ENCODE measurements around the gene ATAD2B. TPM values are rescaled to one million over a fixed set of nuclear protein-coding genes. Genes with fewer than 3 reads are reported as not detected.

ATAD2B gene
- total and polyA plus RNA-seq, 2 donors (not counting 1 experiment from before 2014, with no cell fraction given), result 3.6 to 11.4 TPM

GRCh38 chr2:23803264-23803964 is 123.5 kb downstream of the ATAD2B start:
- no peak overlapping the region for H2AFZ ChIP-seq (ENCODE audit: low read length)
- DNase-seq (ENCODE audit: low read depth in 2 of 2), result peak; percentile 74 to 75
- no peak overlapping the region for H3K9ac ChIP-seq (ENCODE audit: insufficient read depth, low read length)
- no peaks in the 10 kb centered on the region for H4K20me1 ChIP-seq (ENCODE audit: control insufficient read depth, extremely low read depth, insufficient read depth, low read length)
- no peaks in the 10 kb centered on the region for H3K79me2 ChIP-seq (ENCODE audit: control insufficient read depth, insufficient read depth, low read length)
- H3K4me1 ChIP-seq (ENCODE audit: control insufficient read depth, extremely low read depth, insufficient read depth, low read length), result peaks cover 6% of the 10 kb centered on the region
- no peak overlapping the region for H3K4me3 ChIP-seq (replicated peaks in 1 of 4; ENCODE audit: control extremely low read depth in 1 of 4, insufficient read depth in 1 of 4, low read depth in 3 of 4, low read length in 4 of 4)
- H3K27me3 ChIP-seq (ENCODE audit: control insufficient read depth, insufficient read depth, low read length), result no peaks in the 10 kb centered on the region
- no peak for TF ChIP-seq EZH2 (IDR thresholded peaks at IDR 0.05; ENCODE audit: low read length, missing control alignments)
- TF ChIP-seq CTCF (conservative IDR thresholded peaks at IDR 0.05 in 1 of 2, IDR thresholded peaks at IDR 0.05 in 1 of 2; ENCODE audit: low read depth in 1 of 2, low read length in 2 of 2), result no peak
- H3K4me2 ChIP-seq (ENCODE audit: extremely low read depth, insufficient read depth, low read length), result peak overlapping the region; percentile 60
- no peaks in the 10 kb centered on the region for H3K9me3 ChIP-seq (ENCODE audit: control insufficient read depth, insufficient read depth, low read depth, low read length)
- H3K27ac ChIP-seq (ENCODE audit: insufficient read depth, low read length), result no peak overlapping the region
- H3K36me3 ChIP-seq (ENCODE audit: control insufficient read depth, insufficient read depth, low read length), result no peaks in the 10 kb centered on the region

GRCh38 chr2:23801396-23801795 is 125.5 kb downstream of the ATAD2B start:
- Histone ChIP-seq H3K9ac (ENCODE audit: insufficient read depth, low read length) (no peak overlapping the region), H3K27ac (ENCODE audit: insufficient read depth, low read length) (no peak overlapping the region), H4K20me1 (ENCODE audit: control insufficient read depth, extremely low read depth, insufficient read depth, low read length) (no peaks in the 10 kb centered on the region), H3K36me3 (ENCODE audit: control insufficient read depth, insufficient read depth, low read length) (no peaks in the 10 kb centered on the region), H2AFZ (ENCODE audit: low read length) (no peak overlapping the region), H3K4me3 (replicated peaks in 1 of 4; ENCODE audit: control extremely low read depth in 1 of 4, insufficient read depth in 1 of 4, low read depth in 3 of 4, low read length in 4 of 4) (no peak overlapping the region), H3K9me3 (ENCODE audit: control insufficient read depth, insufficient read depth, low read depth, low read length) (no peaks in the 10 kb centered on the region), H3K79me2 (ENCODE audit: control insufficient read depth, insufficient read depth, low read length) (no peaks in the 10 kb centered on the region), H3K4me2 (ENCODE audit: extremely low read depth, insufficient read depth, low read length) (no peak overlapping the region), H3K27me3 (ENCODE audit: control insufficient read depth, insufficient read depth, low read length) (no peaks in the 10 kb centered on the region), H3K4me1 (ENCODE audit: control insufficient read depth, extremely low read depth, insufficient read depth, low read length) (peaks cover 6% of the 10 kb centered on the region)
- TF ChIP-seq EZH2 (IDR thresholded peaks at IDR 0.05; ENCODE audit: low read length, missing control alignments) (no peak), CTCF (conservative IDR thresholded peaks at IDR 0.05 in 1 of 2, IDR thresholded peaks at IDR 0.05 in 1 of 2; ENCODE audit: low read depth in 1 of 2, low read length in 2 of 2) (no peak)
- peak; percentile 34 to 82 for DNase-seq (ENCODE audit: low read depth in 2 of 2)

- Histone ChIP-seq H3K79me2 (ENCODE audit: control insufficient read depth, insufficient read depth, low read length) (no peaks in the 10 kb centered on the region), H3K9me3 (ENCODE audit: control insufficient read depth, insufficient read depth, low read depth, low read length) (no peaks in the 10 kb centered on the region), H3K27me3 (ENCODE audit: control insufficient read depth, insufficient read depth, low read length) (no peaks in the 10 kb centered on the region), H2AFZ (ENCODE audit: low read length) (no peak overlapping the region), H4K20me1 (ENCODE audit: control insufficient read depth, extremely low read depth, insufficient read depth, low read length) (peaks cover 2% of the 10 kb centered on the region), H3K9ac (ENCODE audit: insufficient read depth, low read length) (no peak overlapping the region), H3K4me2 (ENCODE audit: extremely low read depth, insufficient read depth, low read length) (no peak overlapping the region), H3K36me3 (ENCODE audit: control insufficient read depth, insufficient read depth, low read length) (no peaks in the 10 kb centered on the region), H3K27ac (ENCODE audit: insufficient read depth, low read length) (no peak overlapping the region), H3K4me3 (replicated peaks in 1 of 4; ENCODE audit: control extremely low read depth in 1 of 4, insufficient read depth in 1 of 4, low read depth in 3 of 4, low read length in 4 of 4) (no peak overlapping the region), H3K4me1 (ENCODE audit: control insufficient read depth, extremely low read depth, insufficient read depth, low read length) (peaks cover 8% of the 10 kb centered on the region)
- TF ChIP-seq CTCF (conservative IDR thresholded peaks at IDR 0.05 in 1 of 2, IDR thresholded peaks at IDR 0.05 in 1 of 2; ENCODE audit: low read depth in 1 of 2, low read length in 2 of 2) (no peak), EZH2 (IDR thresholded peaks at IDR 0.05; ENCODE audit: low read length, missing control alignments) (no peak)
- no peak for DNase-seq (ENCODE audit: low read depth in 2 of 2)
Observed at GRCh38 chr2:23794234-23794633, 132.7 kb downstream of the ATAD2B start.

Data from fibroblast of lung (primary cell).